NCI-H2171 (cell line): ENCODE results near the gene ABHD12.
A peak's percentile ranks its signal among the peaks of the same experiment; 100 is the strongest.
"Not testable (repeated sequence)": the region's sequence is repeated elsewhere in the genome, so short reads cannot be mapped to it uniquely, and the experiment has no call there.

Experiments
- DNase-seq: peaks from one replicate; lab custom pipeline; 2025; lab: John Stamatoyannopoulos, UW

ABHD12 gene

GRCh38 chr20:25390538-25391528, at the start of gene ABHD12:
TSS of gene ABHD12 (minus strand) at chr20:25390835. CDS start at chr20:25390703, 132 bp downstream.
- DNase-seq: peak; percentile 98

- DNase-seq: no peak
These were observed 48.7 kb upstream of the ABHD12 start for GRCh38 chr20:25439328-25439727.

GRCh38 chr20:25437153-25437581, 46.5 kb upstream of the ABHD12 start:
- no peak for DNase-seq

GRCh38 chr20:25424536-25424935, 33.9 kb upstream of the ABHD12 start:
- no peak for DNase-seq

- DNase-seq: no peak
These were observed 31.4 kb upstream of the ABHD12 start for GRCh38 chr20:25422032-25422431.

- DNase-seq: no peak
These were observed 30.5 kb upstream of the ABHD12 start for GRCh38 chr20:25421102-25421501.

- no peak for DNase-seq
These were observed 28.1 kb upstream of the ABHD12 start for GRCh38 chr20:25418776-25419175.

- no peak for DNase-seq
These were observed 18.3 kb upstream of the ABHD12 start for GRCh38 chr20:25408890-25409289.

GRCh38 chr20:25408170-25408547, 17.5 kb upstream of the ABHD12 start:
- DNase-seq: no peak

- DNase-seq: peak; percentile 97
These were observed 16.9 kb upstream of the ABHD12 start, which contains the start of gene GINS1 for GRCh38 chr20:25407311-25408169. TSS of gene GINS1 (plus strand) at chr20:25407673. CDS start at chr20:25407821, 148 bp downstream.

- no peak for DNase-seq
These were observed 11.9 kb upstream of the ABHD12 start for GRCh38 chr20:25402583-25402982.

- DNase-seq: not testable (repeated sequence)
These were observed 9.7 kb upstream of the ABHD12 start for GRCh38 chr20:25400291-25400732.

GRCh38 chr20:25399037-25399430, 8.4 kb upstream of the ABHD12 start:
- DNase-seq: peak; percentile 46

- DNase-seq: no peak
These were observed 7.9 kb upstream of the ABHD12 start for GRCh38 chr20:25398376-25399036.

GRCh38 chr20:25397821-25398220, 7.2 kb upstream of the ABHD12 start:
- DNase-seq: no peak

- DNase-seq: no peak
These were observed 6.5 kb upstream of the ABHD12 start for GRCh38 chr20:25397096-25397495.

GRCh38 chr20:25394996-25395395, 4.4 kb upstream of the ABHD12 start:
- no peak for DNase-seq

GRCh38 chr20:25394276-25394675, 3.6 kb upstream of the ABHD12 start:
- no peak for DNase-seq

GRCh38 chr20:25389858-25390537, 637 bp downstream of the ABHD12 start:
- peak; percentile 15 for DNase-seq

GRCh38 chr20:25389401-25389857, 1.2 kb downstream of the ABHD12 start:
- DNase-seq: peak; percentile 14

GRCh38 chr20:25382704-25383370, 7.8 kb downstream of the ABHD12 start:
- no peak for DNase-seq
